ENCODE data around the gene CDH12.

The CDH12 gene

DNA sequence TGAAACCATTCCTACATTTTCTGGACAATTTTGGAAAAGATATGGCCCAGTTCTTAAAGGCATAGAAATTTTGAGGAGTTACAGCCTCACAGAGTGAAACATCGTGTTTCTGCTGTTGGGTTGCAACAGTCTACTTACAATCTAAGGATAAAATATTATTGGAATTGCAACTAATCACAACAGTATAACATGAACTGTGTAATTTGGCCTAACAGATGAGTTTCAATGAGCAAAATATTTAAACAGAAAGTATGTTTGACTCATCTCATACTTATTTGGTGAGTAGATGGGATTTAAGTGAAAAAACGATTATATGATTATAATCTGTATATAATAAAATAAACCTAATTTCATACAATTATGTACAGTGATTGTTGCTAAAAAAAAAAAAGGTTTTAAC lies 1061.8 kb downstream of the CDH12 start:
- TF ChIP-seq, protein P1, sequence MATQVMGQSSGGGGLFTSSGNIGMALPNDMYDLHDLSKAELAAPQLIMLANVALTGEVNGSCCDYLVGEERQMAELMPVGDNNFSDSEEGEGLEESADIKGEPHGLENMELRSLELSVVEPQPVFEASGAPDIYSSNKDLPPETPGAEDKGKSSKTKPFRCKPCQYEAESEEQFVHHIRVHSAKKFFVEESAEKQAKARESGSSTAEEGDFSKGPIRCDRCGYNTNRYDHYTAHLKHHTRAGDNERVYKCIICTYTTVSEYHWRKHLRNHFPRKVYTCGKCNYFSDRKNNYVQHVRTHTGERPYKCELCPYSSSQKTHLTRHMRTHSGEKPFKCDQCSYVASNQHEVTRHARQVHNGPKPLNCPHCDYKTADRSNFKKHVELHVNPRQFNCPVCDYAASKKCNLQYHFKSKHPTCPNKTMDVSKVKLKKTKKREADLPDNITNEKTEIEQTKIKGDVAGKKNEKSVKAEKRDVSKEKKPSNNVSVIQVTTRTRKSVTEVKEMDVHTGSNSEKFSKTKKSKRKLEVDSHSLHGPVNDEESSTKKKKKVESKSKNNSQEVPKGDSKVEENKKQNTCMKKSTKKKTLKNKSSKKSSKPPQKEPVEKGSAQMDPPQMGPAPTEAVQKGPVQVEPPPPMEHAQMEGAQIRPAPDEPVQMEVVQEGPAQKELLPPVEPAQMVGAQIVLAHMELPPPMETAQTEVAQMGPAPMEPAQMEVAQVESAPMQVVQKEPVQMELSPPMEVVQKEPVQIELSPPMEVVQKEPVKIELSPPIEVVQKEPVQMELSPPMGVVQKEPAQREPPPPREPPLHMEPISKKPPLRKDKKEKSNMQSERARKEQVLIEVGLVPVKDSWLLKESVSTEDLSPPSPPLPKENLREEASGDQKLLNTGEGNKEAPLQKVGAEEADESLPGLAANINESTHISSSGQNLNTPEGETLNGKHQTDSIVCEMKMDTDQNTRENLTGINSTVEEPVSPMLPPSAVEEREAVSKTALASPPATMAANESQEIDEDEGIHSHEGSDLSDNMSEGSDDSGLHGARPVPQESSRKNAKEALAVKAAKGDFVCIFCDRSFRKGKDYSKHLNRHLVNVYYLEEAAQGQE (IDR thresholded peaks at IDR 0.05; ENCODE audit: insufficient read depth in 1 of 2, low read depth in 2 of 2, low read length in 2 of 2): no peak
- TF ChIP-seq SIN3A (IDR thresholded peaks at IDR 0.05; ENCODE audit: borderline replicate concordance, insufficient read depth, low read length): no peak
- TF ChIP-seq TAF1 (IDR thresholded peaks at IDR 0.05; ENCODE audit: borderline replicate concordance, insufficient read depth, low read length): no peak
- no peak for TF ChIP-seq POLR2AphosphoS5 (IDR thresholded peaks at IDR 0.05; ENCODE audit: low read depth, low read length)
- TF ChIP-seq FOXP2 (optimal IDR thresholded peaks at IDR 0.05; ENCODE audit: borderline replicate concordance, extremely low read depth, extremely low read length, insufficient read depth): no peak

- no peak for TF ChIP-seq POLR2AphosphoS5 (IDR thresholded peaks at IDR 0.05; ENCODE audit: low read depth, low read length)
Observed at GRCh38 chr5:21784487-21784886, 1068.7 kb downstream of the CDH12 start.

DNA sequence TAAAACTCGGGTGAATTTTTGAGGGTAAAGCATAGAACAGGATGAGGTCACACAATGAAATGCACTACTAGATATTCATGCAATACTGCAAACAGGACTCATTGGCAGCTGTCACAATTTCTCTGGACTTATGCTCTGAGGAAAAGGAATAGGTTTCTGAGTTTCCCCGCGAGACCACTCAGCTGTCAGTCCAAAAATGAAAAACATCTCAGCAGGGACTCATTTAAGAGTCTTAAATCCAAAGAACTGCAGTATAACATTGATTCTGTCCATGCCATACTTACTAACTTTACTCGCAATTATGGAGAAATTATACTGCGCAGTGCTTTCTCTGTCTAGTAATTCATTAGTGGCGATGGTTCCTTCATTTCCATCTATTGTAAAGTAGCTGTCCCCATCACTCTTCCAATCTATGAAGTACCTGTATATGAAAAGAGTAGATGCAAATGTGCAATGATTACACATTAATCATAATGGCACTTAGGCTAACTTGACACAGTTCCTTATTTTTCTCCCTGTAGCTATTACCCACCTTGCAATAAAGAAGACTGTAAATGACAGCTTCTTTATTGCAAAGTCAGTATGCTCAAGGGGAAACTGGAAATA lies 1070.0 kb downstream of the CDH12 start:
- TF ChIP-seq SIN3A (IDR thresholded peaks at IDR 0.05; ENCODE audit: borderline replicate concordance, insufficient read depth, low read length) (no peak), POLR2AphosphoS5 (IDR thresholded peaks at IDR 0.05; ENCODE audit: low read depth, low read length) (no peak), TAF1 (IDR thresholded peaks at IDR 0.05; ENCODE audit: borderline replicate concordance, insufficient read depth, low read length) (no peak), FOXP2 (optimal IDR thresholded peaks at IDR 0.05; ENCODE audit: borderline replicate concordance, extremely low read depth, extremely low read length, insufficient read depth) (no peak)
- TF ChIP-seq, protein P1 (IDR thresholded peaks at IDR 0.05; ENCODE audit: insufficient read depth in 1 of 2, low read depth in 2 of 2, low read length in 2 of 2): no peak

DNA sequence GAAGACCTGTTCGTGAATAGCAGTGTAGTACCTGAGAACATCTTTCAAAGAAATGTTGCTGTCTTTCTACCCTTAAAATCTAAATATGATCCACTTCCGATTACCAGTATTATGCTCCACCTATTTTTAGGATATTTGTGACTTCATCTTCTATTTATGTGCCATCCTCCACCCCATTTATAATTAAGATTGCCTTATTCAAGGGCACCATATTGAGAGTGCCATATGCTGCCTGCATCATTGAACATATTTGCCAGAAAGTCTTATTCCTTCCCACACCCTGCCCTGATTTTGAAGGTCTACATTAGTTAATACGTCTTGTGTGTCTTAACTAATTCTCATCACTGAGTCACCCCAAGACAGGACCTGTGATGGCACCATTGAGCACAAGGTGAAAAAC lies 1076.7 kb downstream of the CDH12 start:
- TF ChIP-seq POLR2AphosphoS5 (IDR thresholded peaks at IDR 0.05; ENCODE audit: low read depth, low read length) (no peak), TAF1 (IDR thresholded peaks at IDR 0.05; ENCODE audit: borderline replicate concordance, insufficient read depth, low read length) (no peak), SIN3A (IDR thresholded peaks at IDR 0.05; ENCODE audit: borderline replicate concordance, insufficient read depth, low read length) (no peak), FOXP2 (optimal IDR thresholded peaks at IDR 0.05; ENCODE audit: borderline replicate concordance, extremely low read depth, extremely low read length, insufficient read depth) (no peak)
- TF ChIP-seq, protein P1 (IDR thresholded peaks at IDR 0.05; ENCODE audit: insufficient read depth in 1 of 2, low read depth in 2 of 2, low read length in 2 of 2): no peak

- no peak for TF ChIP-seq TAF1 (IDR thresholded peaks at IDR 0.05; ENCODE audit: borderline replicate concordance, insufficient read depth, low read length)
Observed at GRCh38 chr5:21774801-21775200, 1078.3 kb downstream of the CDH12 start.

GRCh38 chr5:21774281-21774680 lies 1078.9 kb downstream of the CDH12 start:
- no peak for TF ChIP-seq SIN3A (IDR thresholded peaks at IDR 0.05; ENCODE audit: borderline replicate concordance, insufficient read depth, low read length)
- no peak for TF ChIP-seq FOXP2 (optimal IDR thresholded peaks at IDR 0.05; ENCODE audit: borderline replicate concordance, extremely low read depth, extremely low read length, insufficient read depth)
- no peak for TF ChIP-seq POLR2AphosphoS5 (IDR thresholded peaks at IDR 0.05; ENCODE audit: low read depth, low read length)
- TF ChIP-seq, protein P1 (IDR thresholded peaks at IDR 0.05; ENCODE audit: insufficient read depth in 1 of 2, low read depth in 2 of 2, low read length in 2 of 2): no peak
- TF ChIP-seq TAF1 (IDR thresholded peaks at IDR 0.05; ENCODE audit: borderline replicate concordance, insufficient read depth, low read length): no peak

Data from PFSK-1 (cell line).